ENCODE data around the gene LSS.
A peak's percentile ranks its signal among the peaks of the same experiment; 100 is the strongest.

LSS gene

DNA sequence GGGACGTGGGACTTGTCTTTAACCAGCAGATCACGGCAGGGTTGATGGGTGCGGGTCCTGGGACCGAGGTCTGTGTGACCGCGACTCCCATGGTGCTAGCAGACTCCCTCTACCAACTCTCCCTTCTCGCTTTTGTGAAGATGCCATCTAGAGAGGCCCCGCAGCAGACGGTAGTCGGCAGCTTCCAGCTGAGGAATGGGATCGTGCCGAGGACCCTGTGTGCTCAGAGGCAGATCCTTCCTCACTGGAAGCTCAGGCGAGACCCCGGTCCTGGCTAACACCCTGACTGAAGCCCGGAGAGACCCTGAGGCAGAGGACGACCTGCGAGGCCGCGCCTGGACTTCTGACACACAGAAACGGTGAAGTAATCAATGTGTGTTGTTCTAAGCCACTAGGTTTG is 31.8 kb downstream of the LSS start:
- H3K4me3 ChIP-seq (ENCODE audit: control insufficient read depth, low read depth, low read length), result no peak overlapping the region
- TF ChIP-seq, protein P1, sequence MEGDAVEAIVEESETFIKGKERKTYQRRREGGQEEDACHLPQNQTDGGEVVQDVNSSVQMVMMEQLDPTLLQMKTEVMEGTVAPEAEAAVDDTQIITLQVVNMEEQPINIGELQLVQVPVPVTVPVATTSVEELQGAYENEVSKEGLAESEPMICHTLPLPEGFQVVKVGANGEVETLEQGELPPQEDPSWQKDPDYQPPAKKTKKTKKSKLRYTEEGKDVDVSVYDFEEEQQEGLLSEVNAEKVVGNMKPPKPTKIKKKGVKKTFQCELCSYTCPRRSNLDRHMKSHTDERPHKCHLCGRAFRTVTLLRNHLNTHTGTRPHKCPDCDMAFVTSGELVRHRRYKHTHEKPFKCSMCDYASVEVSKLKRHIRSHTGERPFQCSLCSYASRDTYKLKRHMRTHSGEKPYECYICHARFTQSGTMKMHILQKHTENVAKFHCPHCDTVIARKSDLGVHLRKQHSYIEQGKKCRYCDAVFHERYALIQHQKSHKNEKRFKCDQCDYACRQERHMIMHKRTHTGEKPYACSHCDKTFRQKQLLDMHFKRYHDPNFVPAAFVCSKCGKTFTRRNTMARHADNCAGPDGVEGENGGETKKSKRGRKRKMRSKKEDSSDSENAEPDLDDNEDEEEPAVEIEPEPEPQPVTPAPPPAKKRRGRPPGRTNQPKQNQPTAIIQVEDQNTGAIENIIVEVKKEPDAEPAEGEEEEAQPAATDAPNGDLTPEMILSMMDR (IDR thresholded peaks at IDR 0.05; ENCODE audit: control insufficient read depth, insufficient read depth, low read depth, low read length, missing control alignments), result no peak
- DNase-seq (ENCODE audit: low read depth), result no peak

GRCh38 chr21:46195595-46196195 is 32.9 kb downstream of the LSS start:
- H3K4me3 ChIP-seq (ENCODE audit: control insufficient read depth, low read depth, low read length), result no peak overlapping the region
- no peak for DNase-seq (ENCODE audit: low read depth)
- TF ChIP-seq, protein P1 (IDR thresholded peaks at IDR 0.05; ENCODE audit: control insufficient read depth, insufficient read depth, low read depth, low read length, missing control alignments), result no peak

GRCh38 chr21:46194374-46195334 is 33.9 kb downstream of the LSS start:
- TF ChIP-seq, protein P1 (IDR thresholded peaks at IDR 0.05; ENCODE audit: control insufficient read depth, insufficient read depth, low read depth, low read length, missing control alignments), result no peak
- H3K4me3 ChIP-seq (ENCODE audit: control insufficient read depth, low read depth, low read length), result no peak overlapping the region
- no peak for DNase-seq (ENCODE audit: low read depth)

- TF ChIP-seq, protein P1 (IDR thresholded peaks at IDR 0.05; ENCODE audit: control insufficient read depth, insufficient read depth, low read depth, low read length, missing control alignments), result no peak
- no peak overlapping the region for H3K4me3 ChIP-seq (ENCODE audit: control insufficient read depth, low read depth, low read length)
These were observed 34.7 kb downstream of the LSS start for GRCh38 chr21:46193829-46194373.

DNA sequence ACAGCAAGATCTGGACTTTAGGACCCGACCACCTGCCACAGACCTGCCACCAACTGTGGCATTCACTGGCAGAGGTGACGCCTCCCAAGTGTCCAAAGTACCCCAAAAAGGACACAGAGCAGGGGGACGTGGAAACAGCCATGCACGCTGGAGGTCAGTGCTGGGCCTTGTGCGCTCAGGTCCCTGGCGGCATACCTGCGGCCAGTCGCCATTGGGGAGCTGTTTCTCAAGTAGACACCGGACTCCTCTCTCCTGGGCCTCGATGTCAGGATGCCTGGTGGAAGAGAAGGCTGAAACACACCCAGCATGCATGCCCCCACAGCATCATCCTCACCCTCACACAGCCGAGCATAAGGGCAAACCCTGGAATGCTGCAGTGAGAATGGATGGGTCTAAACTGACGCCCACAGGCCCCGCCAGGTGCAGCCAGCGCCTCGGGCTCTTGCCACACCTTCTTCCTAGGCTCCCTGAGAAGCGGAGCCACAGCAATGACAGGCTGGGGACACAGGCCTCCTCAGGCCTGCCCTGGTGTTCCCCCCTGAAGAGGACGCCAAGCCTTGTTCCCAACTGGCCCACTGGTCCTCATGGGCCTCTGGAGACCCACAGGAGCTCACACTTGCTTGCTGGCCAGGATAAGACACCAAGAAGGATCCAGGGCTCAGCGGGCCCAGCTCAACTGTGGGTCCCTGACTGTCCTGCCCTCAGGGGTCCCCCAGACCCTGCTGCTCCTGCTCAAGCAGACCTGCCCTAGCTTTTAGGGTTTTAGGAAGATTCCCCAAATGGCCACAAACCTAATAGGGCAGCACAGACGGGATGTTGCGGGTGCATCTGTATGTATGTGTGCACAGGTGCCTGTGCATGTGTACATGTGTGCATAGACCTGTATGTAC is 36.6 kb downstream of the LSS start:
- TF ChIP-seq, protein P1 (IDR thresholded peaks at IDR 0.05; ENCODE audit: control insufficient read depth, insufficient read depth, low read depth, low read length, missing control alignments), result no peak
- no peak for DNase-seq (ENCODE audit: low read depth)
- H3K4me3 ChIP-seq (ENCODE audit: control insufficient read depth, low read depth, low read length), result no peak overlapping the region

More at GRCh38 chr21:46193829-46194373, 34.7 kb downstream of the LSS start:
- DNase-seq (ENCODE audit: low read depth), result no peak

GRCh38 chr21:46191257-46191685 is 37.3 kb downstream of the LSS start:
- TF ChIP-seq, protein P1 (IDR thresholded peaks at IDR 0.05; ENCODE audit: control insufficient read depth, insufficient read depth, low read depth, low read length, missing control alignments), result no peak
- DNase-seq (ENCODE audit: low read depth), result peak; percentile 45
- no peak overlapping the region for H3K4me3 ChIP-seq (ENCODE audit: control insufficient read depth, low read depth, low read length)

Data from AG09309 (cell line).